GM12873 (cell line): ENCODE data around the gene TBC1D22A.

Source experiments
- TF ChIP-seq, protein P1 (sequence below): IDR thresholded peaks from 2 replicates; pipeline ENCODE4 v1.5.1; 2012; ENCODE audit warnings: low read depth, mild to moderate bottlenecking, moderate library complexity, low read length, control low read depth; ENCODE audit not compliant: insufficient read depth; ENCODE audit errors: missing control alignments

Gene TBC1D22A

DNA sequence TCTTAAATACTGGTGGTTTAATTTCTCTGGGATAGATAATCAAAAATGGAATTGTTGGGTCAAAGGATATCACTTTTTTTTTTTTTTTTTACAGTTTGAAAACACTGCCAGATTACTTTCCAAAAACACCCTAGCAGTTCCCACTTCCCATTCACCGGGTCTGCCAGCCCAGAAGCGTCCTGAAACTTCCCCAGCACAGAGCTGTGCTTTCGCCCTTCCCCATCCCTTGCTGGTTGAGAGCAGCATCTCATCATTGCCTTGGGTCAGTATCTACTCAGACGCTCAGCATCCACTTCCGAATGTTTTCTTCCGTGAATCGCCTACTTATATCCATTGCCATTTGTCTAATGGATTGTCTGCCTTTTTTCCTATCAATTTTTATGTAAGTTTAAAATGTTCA lies 29.9 kb upstream of the TBC1D22A start:
- TF ChIP-seq, protein P1, sequence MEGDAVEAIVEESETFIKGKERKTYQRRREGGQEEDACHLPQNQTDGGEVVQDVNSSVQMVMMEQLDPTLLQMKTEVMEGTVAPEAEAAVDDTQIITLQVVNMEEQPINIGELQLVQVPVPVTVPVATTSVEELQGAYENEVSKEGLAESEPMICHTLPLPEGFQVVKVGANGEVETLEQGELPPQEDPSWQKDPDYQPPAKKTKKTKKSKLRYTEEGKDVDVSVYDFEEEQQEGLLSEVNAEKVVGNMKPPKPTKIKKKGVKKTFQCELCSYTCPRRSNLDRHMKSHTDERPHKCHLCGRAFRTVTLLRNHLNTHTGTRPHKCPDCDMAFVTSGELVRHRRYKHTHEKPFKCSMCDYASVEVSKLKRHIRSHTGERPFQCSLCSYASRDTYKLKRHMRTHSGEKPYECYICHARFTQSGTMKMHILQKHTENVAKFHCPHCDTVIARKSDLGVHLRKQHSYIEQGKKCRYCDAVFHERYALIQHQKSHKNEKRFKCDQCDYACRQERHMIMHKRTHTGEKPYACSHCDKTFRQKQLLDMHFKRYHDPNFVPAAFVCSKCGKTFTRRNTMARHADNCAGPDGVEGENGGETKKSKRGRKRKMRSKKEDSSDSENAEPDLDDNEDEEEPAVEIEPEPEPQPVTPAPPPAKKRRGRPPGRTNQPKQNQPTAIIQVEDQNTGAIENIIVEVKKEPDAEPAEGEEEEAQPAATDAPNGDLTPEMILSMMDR: no peak

DNA sequence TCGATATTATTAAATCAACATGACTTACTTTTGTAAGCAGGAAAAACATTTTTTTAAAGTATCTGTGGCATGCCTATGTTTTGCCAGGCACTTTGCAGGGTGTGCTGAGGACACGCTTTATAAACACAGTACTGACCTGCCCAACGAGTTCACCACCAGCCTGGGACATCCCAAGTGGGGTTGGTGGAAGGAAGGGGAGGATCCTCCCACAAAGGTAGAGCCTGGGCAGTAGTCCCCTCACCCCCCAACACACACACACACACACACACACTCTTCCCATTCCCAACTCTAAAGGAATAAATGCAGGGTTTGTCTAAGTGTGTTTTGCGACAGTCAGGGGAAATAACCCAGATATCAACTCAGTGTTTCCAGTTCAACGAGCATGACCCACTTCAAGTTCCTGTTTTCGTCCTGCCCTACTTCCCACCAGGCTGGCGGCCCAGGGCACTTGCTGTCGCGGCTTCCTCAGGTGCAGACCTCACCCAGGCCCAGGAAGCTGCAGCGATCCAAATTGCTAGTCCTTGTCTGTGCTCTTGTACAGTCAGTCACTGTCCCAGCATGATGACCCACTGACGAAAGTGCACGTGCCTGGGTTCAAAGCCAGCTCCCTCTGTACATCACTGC lies 27.5 kb upstream of the TBC1D22A start:
- TF ChIP-seq, protein P1: no peak

DNA sequence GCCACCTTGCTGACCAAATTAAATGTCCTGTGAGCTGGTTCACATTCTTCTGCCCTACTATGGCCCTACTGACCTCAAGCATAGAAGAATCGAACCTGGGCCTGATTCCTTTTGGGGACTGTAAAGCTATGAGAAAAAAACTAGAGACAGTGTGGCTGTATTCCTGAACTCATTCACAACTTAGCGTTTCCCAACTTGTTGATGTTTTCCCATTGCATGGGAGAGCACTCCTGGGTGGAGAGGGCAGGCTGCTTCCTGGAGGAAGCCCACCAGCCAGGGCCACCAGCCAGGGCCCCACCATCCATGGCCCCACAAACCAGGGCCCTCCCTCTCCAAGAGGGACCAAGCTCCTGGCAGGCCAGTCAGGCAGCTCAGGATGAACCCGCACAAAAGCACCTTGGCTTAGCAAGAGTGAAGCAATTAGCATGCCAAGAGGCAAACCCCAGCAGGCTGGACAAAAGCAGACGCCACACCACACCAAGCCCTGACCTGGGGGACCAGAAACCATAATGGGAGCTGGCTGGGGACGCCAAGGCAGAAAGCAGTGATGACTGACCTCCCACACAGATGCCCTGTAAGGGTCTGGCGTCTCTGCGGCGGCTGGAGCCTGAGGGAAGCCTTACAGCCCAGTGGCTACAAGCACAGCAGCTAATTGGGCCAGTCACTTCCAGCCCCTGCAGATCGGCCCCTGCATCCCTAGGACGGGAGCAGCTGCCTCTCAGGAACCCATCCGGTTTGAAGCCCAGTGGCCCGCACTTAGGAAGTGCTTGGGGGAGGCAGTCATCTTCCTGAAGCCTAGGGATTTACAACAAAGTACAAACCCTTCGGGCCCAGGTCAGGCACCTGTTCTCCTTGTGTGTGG lies 26.5 kb upstream of the TBC1D22A start:
- TF ChIP-seq, protein P1: no peak

DNA sequence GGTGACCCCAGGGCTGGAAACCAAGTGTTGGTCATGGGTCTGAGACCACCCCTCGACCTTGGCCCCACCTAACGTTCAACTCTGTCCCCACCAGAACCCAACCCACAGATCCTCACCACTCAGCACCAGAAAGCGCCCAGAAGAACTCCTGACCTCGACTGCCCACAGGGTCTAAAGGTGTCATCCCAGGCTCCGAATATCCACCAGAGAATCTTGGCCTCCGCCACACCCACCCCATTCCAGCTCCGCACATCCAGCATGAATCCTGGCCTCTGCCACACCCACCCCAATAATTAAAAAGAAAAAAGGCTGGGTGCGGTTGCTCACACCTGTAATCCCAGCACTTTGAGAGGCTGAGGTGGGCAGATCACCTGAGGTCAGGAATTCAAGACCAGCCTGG lies 25.7 kb upstream of the TBC1D22A start:
- TF ChIP-seq, protein P1: no peak

DNA sequence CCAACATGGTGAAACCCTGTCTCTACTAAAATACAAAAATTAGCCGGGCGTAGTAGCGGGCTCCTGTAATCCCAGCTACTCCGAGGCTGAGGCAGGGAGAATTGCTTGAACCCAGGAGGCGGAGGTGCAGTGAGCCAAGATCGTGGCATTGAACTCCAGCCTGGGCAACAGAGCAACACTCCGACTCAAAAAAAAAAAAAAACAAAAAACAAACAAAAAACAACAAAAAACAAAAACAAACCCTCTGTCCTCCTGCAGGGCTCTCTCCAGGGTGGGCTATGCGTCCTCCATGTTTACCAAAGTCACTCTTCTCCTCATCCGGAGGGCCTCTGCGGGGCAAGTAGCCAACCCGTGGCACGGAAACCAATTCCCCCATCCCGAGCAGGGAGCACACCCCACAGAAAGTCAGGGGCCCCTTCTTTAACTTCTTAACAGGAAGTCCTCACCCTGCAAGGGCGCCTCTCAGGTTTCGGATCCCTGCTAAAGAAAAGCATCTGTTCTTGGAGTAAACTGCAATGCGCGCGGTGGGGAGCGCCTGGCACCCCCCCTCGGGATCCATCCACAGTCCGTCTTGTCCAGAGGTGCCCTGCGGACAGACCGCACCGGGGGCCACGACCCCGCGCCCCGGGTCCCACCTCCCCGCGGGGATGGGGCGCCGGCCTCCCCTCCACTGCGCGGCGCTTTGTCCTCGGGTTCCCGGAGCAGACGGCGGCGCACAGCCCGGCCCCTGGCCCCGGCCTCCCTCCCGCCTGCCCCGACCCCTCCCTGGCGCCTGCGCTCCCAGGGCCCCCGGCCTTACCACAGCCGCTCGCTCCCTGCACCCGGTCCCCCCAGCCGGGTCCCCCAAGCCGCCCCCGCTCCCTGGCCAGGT lies 25.1 kb upstream of the TBC1D22A start:
- TF ChIP-seq, protein P1: no peak

DNA sequence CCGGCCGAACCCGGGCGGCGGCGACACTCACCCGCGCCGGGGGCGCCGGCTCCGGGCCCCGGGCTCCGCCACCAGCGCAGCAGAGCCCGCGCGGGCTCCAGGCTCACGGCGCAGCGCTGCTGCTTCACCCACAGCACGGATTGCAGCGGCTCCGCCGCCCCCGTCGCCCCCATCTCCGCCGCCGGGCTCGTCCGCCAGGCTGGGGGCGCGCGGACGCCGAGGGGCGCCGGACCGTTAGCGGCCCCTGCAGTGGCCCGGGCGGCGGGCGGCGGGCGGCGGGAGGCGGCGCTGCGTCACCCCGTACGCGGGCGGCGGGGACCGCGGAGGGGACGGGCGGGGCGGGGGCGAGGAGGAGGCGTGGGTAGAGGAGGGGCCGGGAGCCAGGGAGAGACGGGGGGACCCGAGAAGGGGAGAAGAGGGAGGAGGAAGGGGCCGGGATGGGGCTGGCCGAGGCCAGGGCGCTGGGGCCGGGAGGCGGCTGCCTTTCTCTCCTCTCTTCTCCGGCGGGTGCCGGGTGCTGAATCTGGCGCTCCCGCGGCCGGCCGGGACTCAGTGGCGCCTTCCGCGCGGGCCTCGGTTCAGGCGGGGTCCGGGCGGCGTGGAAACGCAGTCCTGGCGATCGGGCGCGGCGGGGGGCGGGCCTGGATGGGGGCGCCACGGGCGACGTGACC lies 24.3 kb upstream of the TBC1D22A start, which contains the start of gene CERK:
Gene CERK, minus strand, starts transcription at position 277 of the 671 bp plus-strand sequence. Its CDS starts 104 bp downstream, at position 173.
- TF ChIP-seq, protein P1: no peak
